C4-2B (cell line): Measurements from ENCODE around the gene OR2T6.

Source experiments
- CTCF ChIP-seq: fragments of 450-650 bp; conservative IDR thresholded peaks from 2 replicates; pipeline ENCODE4 v1.5.1; 2017; ENCODE audit warnings: mild to moderate bottlenecking
- ZFX ChIP-seq: fragments of 450-650 bp; IDR thresholded peaks from 2 replicates; pipeline ENCODE4 v1.6.1; 2017

GRCh38 chr1:248402748-248403147 lies 27.2 kb downstream of the OR2T6 start, which contains the start of gene OR2T1:
- no peak for TF ChIP-seq CTCF
- TF ChIP-seq ZFX, result no peak
